Neural cell (in vitro differentiated cells): Measurements from ENCODE around the gene TRMT10B. TPM values are rescaled to one million over a fixed set of nuclear protein-coding genes. Genes with fewer than 3 reads are reported as not detected.

Source experiments
- H2AFZ ChIP-seq: fragments of 200-600, 300-800 bp; sonication (generic), shearing (Covaris generic); 2 replicates; pipeline ENCODE4 v1.6.0; 2014; ENCODE audit warnings: low read depth, mild to moderate bottlenecking, antibody characterized with exemption, low read length, moderate library complexity
- H3F3A ChIP-seq: fragments of 200-600 bp; shearing (Covaris generic); 2 replicates; pipeline ENCODE4 v1.6.1; 2016; ENCODE audit warnings: mild to moderate bottlenecking, moderate library complexity, mixed read lengths, antibody characterized with exemption, low read length; ENCODE audit not compliant: insufficient read depth, poor library complexity, severe bottlenecking
- H3K27ac ChIP-seq: fragments of 200-600, 300-800 bp; sonication (generic), shearing (Covaris generic); 2 replicates; pipeline ENCODE4 v1.5.1; 2014; ENCODE audit warnings: mild to moderate bottlenecking, low read length, moderate library complexity
- H3K27me3 ChIP-seq: fragments of 300-800, 200-600 bp; sonication (generic), shearing (Covaris generic); 2 replicates; pipeline ENCODE4 v1.6.0; 2014; ENCODE audit warnings: mild to moderate bottlenecking, low read depth, low read length, moderate library complexity; ENCODE audit not compliant: insufficient read depth
- H3K36me3 ChIP-seq: fragments of 300-800, 200-600 bp; sonication (generic), shearing (Covaris generic); 2 replicates; pipeline ENCODE4 v1.5.1; 2014; ENCODE audit warnings: mild to moderate bottlenecking, antibody characterized with exemption, low read length, moderate library complexity; ENCODE audit not compliant: insufficient read depth
- H3K4me2 ChIP-seq: fragments of 300-800, 200-600 bp; sonication (generic), shearing (Covaris generic); 2 replicates; pipeline ENCODE4 v1.6.0; 2014; ENCODE audit warnings: mild to moderate bottlenecking, low read length
- H3K4me3 ChIP-seq: fragments of 300-800, 200-600 bp; sonication (generic), shearing (Covaris generic); 2 replicates; pipeline ENCODE4 v1.5.1; 2014; ENCODE audit warnings: mild to moderate bottlenecking, low read length, moderate library complexity
- H3K79me2 ChIP-seq: fragments of 200-600 bp; shearing (Covaris generic); replicated peaks from 2 replicates; pipeline ENCODE4 v1.6.0; 2014; ENCODE audit warnings: mild to moderate bottlenecking, low read length, moderate library complexity; ENCODE audit not compliant: insufficient read depth
- H3K9ac ChIP-seq: fragments of 300-800, 200-600 bp; sonication (generic), shearing (Covaris generic); 2 replicates; pipeline ENCODE4 v1.6.1; 2016; ENCODE audit warnings: mild to moderate bottlenecking, low read length, mixed read lengths
- H3K9me2 ChIP-seq: fragments of 200-600 bp; shearing (Covaris generic); 2 replicates; pipeline ENCODE4 v1.6.1; 2016; ENCODE audit warnings: mild to moderate bottlenecking, low read length, mixed read lengths; ENCODE audit not compliant: insufficient read depth
- H3K9me3 ChIP-seq: fragments of 200-600, 300-800 bp; sonication (generic), shearing (Covaris generic); 2 replicates; pipeline ENCODE4 v1.6.1; 2016; ENCODE audit warnings: mild to moderate bottlenecking, mixed run types, low read length, moderate library complexity, mixed read lengths
- H4K20me1 ChIP-seq: fragments of 200-600 bp; shearing (Covaris generic); 2 replicates; pipeline ENCODE4 v1.6.1; 2016; ENCODE audit warnings: mild to moderate bottlenecking, mixed run types; ENCODE audit not compliant: insufficient read depth
- CTCF ChIP-seq: fragments of 450-650 bp; IDR thresholded peaks from 2 replicates; pipeline ENCODE4 v1.5.1; 2014; ENCODE audit warnings: antibody characterized with exemption, mild to moderate bottlenecking, moderate library complexity; ENCODE audit not compliant: poor library complexity, severe bottlenecking
- EP300 ChIP-seq: fragments of 450-650 bp; conservative IDR thresholded peaks from 2 replicates; pipeline ENCODE4 v1.6.1; 2014; ENCODE audit warnings: antibody characterized with exemption, mild to moderate bottlenecking, moderate library complexity; ENCODE audit not compliant: poor library complexity, severe bottlenecking
- EZH2 ChIP-seq: fragments of 200-600, 300-800 bp; shearing (Covaris generic), sonication (generic); IDR thresholded peaks from 2 replicates; pipeline ENCODE4 v1.6.1; 2014; ENCODE audit warnings: antibody characterized with exemption, low read length, borderline replicate concordance, mild to moderate bottlenecking; ENCODE audit not compliant: insufficient read depth, poor library complexity, severe bottlenecking
- MXI1 ChIP-seq: fragments of 450-650 bp; conservative IDR thresholded peaks from 2 replicates; pipeline ENCODE4 v1.6.1; 2014; ENCODE audit warnings: antibody characterized with exemption, mild to moderate bottlenecking; ENCODE audit not compliant: poor library complexity, severe bottlenecking
- POLR2AphosphoS5 ChIP-seq: IDR thresholded peaks from 2 replicates; pipeline ENCODE4 v1.6.1; 2012
- RAD21 ChIP-seq: fragments of 450-650 bp; conservative IDR thresholded peaks from 2 replicates; pipeline ENCODE4 v1.6.1; 2014; ENCODE audit warnings: antibody characterized with exemption, mild to moderate bottlenecking, moderate library complexity
- REST ChIP-seq: IDR thresholded peaks from 2 replicates; pipeline ENCODE4 v1.6.1; 2012; ENCODE audit warnings: borderline replicate concordance
- SMC3 ChIP-seq: fragments of 450-650 bp; conservative IDR thresholded peaks from 2 replicates; pipeline ENCODE4 v1.6.1; 2014; ENCODE audit warnings: antibody characterized with exemption, mild to moderate bottlenecking, moderate library complexity; ENCODE audit not compliant: poor library complexity
- TAF1 ChIP-seq: IDR thresholded peaks from 2 replicates; pipeline ENCODE4 v1.6.1; 2012; ENCODE audit warnings: low read depth
- polyA plus RNA-seq: library from polyadenylated mRNA; depleted of rRNA; stranded (reverse); fragments of >200 nt; gene quantifications from 2 replicates; pipeline ENCODE4 v1.2.3, GENCODE V29; 2014

Gene TRMT10B
- polyA plus RNA-seq, 1 donor from 2014 or later = 11.2 TPM

GRCh38 chr9:37801287-37801850 is 47.8 kb downstream of the TRMT10B start:
- peaks cover 35% of the 10 kb centered on the region for H3K79me2 ChIP-seq

GRCh38 chr9:37801959-37802711 is 48.5 kb downstream of the TRMT10B start:
- H3K4me2 ChIP-seq = peak overlapping the region; percentile 81
- no peaks in the 10 kb centered on the region for H3K27me3 ChIP-seq
- H3K27ac ChIP-seq = no peak overlapping the region
- peak overlapping the region; percentile 87 for H3K9ac ChIP-seq
- no peaks in the 10 kb centered on the region for H3K9me3 ChIP-seq
- peak overlapping the region; percentile 97 for H3K4me3 ChIP-seq
- H3K79me2 ChIP-seq = peaks cover 35% of the 10 kb centered on the region
- H2AFZ ChIP-seq = no peak overlapping the region
- H3K36me3 ChIP-seq = no peaks in the 10 kb centered on the region
- TF ChIP-seq MXI1 (no peak), REST (no peak), TAF1 (no peak), CTCF (no peak), SMC3 (no peak), EZH2 (no peak), EP300 (no peak), POLR2AphosphoS5 (no peak), RAD21 (no peak)
- H3F3A ChIP-seq = no peaks in the 10 kb centered on the region
- H4K20me1 ChIP-seq = peaks cover 3% of the 10 kb centered on the region
- no peaks in the 10 kb centered on the region for H3K9me2 ChIP-seq

More at GRCh38 chr9:37801287-37801850, 47.8 kb downstream of the TRMT10B start:
- peaks cover 3% of the 10 kb centered on the region for H4K20me1 ChIP-seq
- peak overlapping the region; percentile 87 for H3K9ac ChIP-seq
- no peaks in the 10 kb centered on the region for H3K27me3 ChIP-seq
- no peaks in the 10 kb centered on the region for H3K9me3 ChIP-seq
- TF ChIP-seq EZH2 = no peak
- peak overlapping the region; percentile 97 for H3K4me3 ChIP-seq
- H2AFZ ChIP-seq = no peak overlapping the region
- no peaks in the 10 kb centered on the region for H3K9me2 ChIP-seq
- H3K36me3 ChIP-seq = no peaks in the 10 kb centered on the region
- peak overlapping the region; percentile 80 for H3K27ac ChIP-seq
- peak overlapping the region; percentile 81 for H3K4me2 ChIP-seq
- H3F3A ChIP-seq = no peaks in the 10 kb centered on the region
